ENCODE results near the gene TRIM63.

Gene TRIM63

GRCh38 chr1:26016258-26016952, 51.0 kb downstream of the TRIM63 start:
- DNase-seq (ENCODE audit: low read depth): no peak

- DNase-seq (ENCODE audit: low read depth): peak; percentile 71
These were observed 52.1 kb downstream of the TRIM63 start for GRCh38 chr1:26015358-26015757.

GRCh38 chr1:26014179-26014578, 53.3 kb downstream of the TRIM63 start:
- no peak for DNase-seq (ENCODE audit: low read depth)

- no peak for DNase-seq (ENCODE audit: low read depth)
These were observed 54.6 kb downstream of the TRIM63 start for GRCh38 chr1:26012864-26013263.

- DNase-seq (ENCODE audit: low read depth): no peak
These were observed 56.6 kb downstream of the TRIM63 start for GRCh38 chr1:26010825-26011224.

- DNase-seq (ENCODE audit: low read depth): no peak
These were observed 57.5 kb downstream of the TRIM63 start for GRCh38 chr1:26009796-26010447.

- DNase-seq (ENCODE audit: low read depth): no peak
These were observed 60.7 kb downstream of the TRIM63 start for GRCh38 chr1:26006710-26007109.

- no peak for DNase-seq (ENCODE audit: low read depth)
These were observed 61.9 kb downstream of the TRIM63 start for GRCh38 chr1:26005434-26006105.

- no peak for DNase-seq (ENCODE audit: low read depth)
These were observed 63.7 kb downstream of the TRIM63 start for GRCh38 chr1:26003756-26004155.

GRCh38 chr1:26003262-26003661, 64.2 kb downstream of the TRIM63 start:
- no peak for DNase-seq (ENCODE audit: low read depth)
